GM12878 (cell line): ENCODE measurements around the gene ADCY6. TPM values are rescaled to one million over a fixed set of nuclear protein-coding genes. Genes with fewer than 3 reads are reported as not detected.

ENCODE experiments used
- ATAC-seq: fragments of 200-7000 bp; cut with Tn5 transposase; 3 replicates; pipeline ENCODE4 v1.9.1; 2020; ENCODE audit warnings: mild to moderate bottlenecking, moderate library complexity
- BruUV-seq: library from RNA; stranded (reverse); fragments of 400-500 nt; replicated peaks from 2 replicates; lab custom pipeline; 2021; lab: Mats Ljungman, UMichigan
- CTCF ChIA-PET: fragments of 300-600 bp; sonication (Branson Sonifier 250); formaldehyde crosslinking; extraction: SDS; loops from one replicate; lab custom pipeline; 2021; ENCODE audit warnings: inconsistent platforms; lab: Yijun Ruan, JAX
- POLR2A ChIA-PET: fragments of 350-600 bp; formaldehyde crosslinking; extraction: SDS; loops from one replicate; lab custom pipeline; 2021; ENCODE audit warnings: inconsistent platforms; lab: Charles Lee
- RAD21 ChIA-PET: fragments of 300-600 bp; sonication (Branson Sonifier 250); formaldehyde crosslinking; loops from one replicate; lab custom pipeline; 2023; ENCODE audit warnings: antibody characterized with exemption; ENCODE audit not compliant: unreplicated experiment; lab: Charles Lee
- SMC1A ChIA-PET: fragments of 300-600 bp; sonication (Branson Sonifier 250); formaldehyde crosslinking; loops from one replicate; lab custom pipeline; 2023; ENCODE audit not compliant: unreplicated experiment, uncharacterized antibody; lab: Charles Lee
- DNase-seq: peaks from one replicate; pipeline ENCODE4 v3.0.0-alpha.2; 2011; ENCODE audit warnings: low read depth, low spot score
- FAIRE-seq: peaks from 3 replicates; lab custom pipeline; 2011; peaks lifted over from hg19 to GRCh38; lab: Jason Lieb, UNC
- H2AFZ ChIP-seq: 2 replicates; pipeline ENCODE4 v1.6.0; 2011; ENCODE audit warnings: low read depth, low read length, control low read depth; ENCODE audit not compliant: control insufficient read depth
- H3K27ac ChIP-seq: 2 replicates; pipeline ENCODE4 v1.5.1; 2011; ENCODE audit warnings: control low read depth; ENCODE audit not compliant: control insufficient read depth, insufficient read depth
- H3K27me3 ChIP-seq, 2 experiments: replicated peaks in 1 of 2; 2 replicates each; pipeline versions ENCODE4 v1.6.0 to v1.6.1; 2011; ENCODE audit warnings: low read length in 1 of 2; ENCODE audit not compliant: control insufficient read depth in 2 of 2, insufficient read depth in 2 of 2
- H3K36me3 ChIP-seq, 2 experiments: 2 replicates each; pipeline ENCODE4 v1.5.1; 2011; ENCODE audit warnings: low read length in 1 of 2; ENCODE audit not compliant: control insufficient read depth in 2 of 2, insufficient read depth in 2 of 2
- H3K4me1 ChIP-seq: 2 replicates; pipeline ENCODE4 v1.6.1; 2011; ENCODE audit warnings: mild to moderate bottlenecking, low read length, moderate library complexity, mixed read lengths; ENCODE audit not compliant: control insufficient read depth, insufficient read depth
- H3K4me2 ChIP-seq: 2 replicates; pipeline ENCODE4 v1.6.0; 2011; ENCODE audit warnings: control low read depth; ENCODE audit not compliant: control insufficient read depth, insufficient read depth
- H3K4me3 ChIP-seq: fragments of 200-600 bp; sonication (generic); 2 replicates; pipeline ENCODE4 v1.5.1; 2016
- H3K79me2 ChIP-seq: 2 replicates; pipeline ENCODE4 v1.6.0; 2011; ENCODE audit warnings: low read length; ENCODE audit not compliant: control insufficient read depth, insufficient read depth
- H3K9ac ChIP-seq: 2 replicates; pipeline ENCODE4 v1.8.0; 2011; ENCODE audit warnings: low read length, control low read depth, mixed read lengths; ENCODE audit not compliant: control insufficient read depth, insufficient read depth
- H3K9me3 ChIP-seq: replicated peaks from 3 replicates; pipeline ENCODE4 v1.5.1; 2011; ENCODE audit warnings: mild to moderate bottlenecking, low read length; ENCODE audit not compliant: control insufficient read depth, insufficient read depth
- H4K20me1 ChIP-seq: 2 replicates; pipeline ENCODE4 v1.6.0; 2011; ENCODE audit not compliant: control insufficient read depth, insufficient read depth
- BCL3 ChIP-seq: IDR thresholded peaks from 2 replicates; pipeline ENCODE4 v1.6.1; 2011; ENCODE audit warnings: borderline replicate concordance, low read depth, mild to moderate bottlenecking, moderate library complexity, low read length; ENCODE audit not compliant: insufficient read depth, poor library complexity, severe bottlenecking
- E2F4 ChIP-seq: IDR thresholded peaks from 2 replicates; pipeline ENCODE4 v1.6.1; 2012; ENCODE audit warnings: low read depth, low read length, improper control_type of control experiment
- EGR1 ChIP-seq, 2 experiments: IDR thresholded peaks; 1 replicate in 1 of 2; 2 replicates in 1 of 2; pipeline ENCODE4 v1.6.1; 2011 to 2012; ENCODE audit warnings: low read depth in 2 of 2, low read length in 2 of 2, borderline replicate concordance in 1 of 2, mild to moderate bottlenecking in 1 of 2, moderate library complexity in 1 of 2
- HCFC1 ChIP-seq: fragments of 150-350 bp; IDR thresholded peaks from 2 replicates; pipeline ENCODE4 v1.6.1; 2014; ENCODE audit warnings: low read length
- MXI1 ChIP-seq: fragments of 150-350 bp; IDR thresholded peaks from 2 replicates; pipeline ENCODE4 v1.6.1; 2011; ENCODE audit warnings: low read depth, mild to moderate bottlenecking, inconsistent platforms, low read length, improper control_type of control experiment
- NRF1 ChIP-seq: conservative IDR thresholded peaks from 2 replicates; pipeline ENCODE4 v1.6.1; 2011; ENCODE audit warnings: mild to moderate bottlenecking, low read depth, low read length, improper control_type of control experiment
- PAX8 ChIP-seq: fragments of 450-650 bp; IDR thresholded peaks from 2 replicates; pipeline ENCODE4 v1.6.1; 2017; ENCODE audit warnings: mild to moderate bottlenecking, moderate library complexity
- RAD51 ChIP-seq: fragments of 450-650 bp; IDR thresholded peaks from 2 replicates; pipeline ENCODE4 v1.6.1; 2016; ENCODE audit warnings: moderate library complexity, mild to moderate bottlenecking, inconsistent platforms
- RCOR1 ChIP-seq: conservative IDR thresholded peaks from 2 replicates; pipeline ENCODE4 v1.6.1; 2012; ENCODE audit warnings: low read depth, low read length, improper control_type of control experiment
- RELA ChIP-seq: fragments of 450-650 bp; IDR thresholded peaks from 2 replicates; pipeline ENCODE4 v1.8.0; 2014; ENCODE audit warnings: borderline replicate concordance; ENCODE audit not compliant: partially characterized antibody
- RUNX3 ChIP-seq: IDR thresholded peaks from 2 replicates; pipeline ENCODE4 v1.6.1; 2012; ENCODE audit warnings: low read length, inconsistent platforms
- SP1 ChIP-seq: IDR thresholded peaks from one replicate; pipeline ENCODE4 v1.6.1; 2011; ENCODE audit warnings: low read depth, low read length
- SPI1 ChIP-seq: IDR thresholded peaks from 2 replicates; pipeline ENCODE4 v1.6.1; 2011; ENCODE audit warnings: low read depth, mild to moderate bottlenecking, low read length, moderate library complexity, borderline replicate concordance; ENCODE audit not compliant: insufficient read depth
- TCF3 ChIP-seq: IDR thresholded peaks from 2 replicates; pipeline ENCODE4 v1.6.1; 2012; ENCODE audit warnings: low read depth, mild to moderate bottlenecking, low read length, borderline replicate concordance; ENCODE audit not compliant: insufficient read depth
- WGBS: methylation state at CpG from one replicate; pipeline ENCODE4 v1.1.6; 2016; ENCODE audit warnings: low lambda C conversion rate; ENCODE audit not compliant: insufficient replicate concordance, insufficient coverage; ENCODE audit errors: missing lambda C conversion rate; 5-methylcytosine and 5-hydroxymethylcytosine counted together
- in situ Hi-C: fragments of 300-500 bp; cut with MboI; formaldehyde crosslinking; loops from 9 replicates; pipeline ENCODE4 v1.14.3; 2018; ENCODE audit warnings: mixed read lengths
- intact Hi-C: fragments of 100-400 bp; cut with micrococcal nuclease; formaldehyde crosslinking; loops from one replicate; pipeline ENCODE4 v1.14.2; 2022; ENCODE audit not compliant: unreplicated experiment
- polyA plus RNA-seq, 11 experiments: library from polyadenylated mRNA; depleted of rRNA in 4 of 11; unstranded in 6 of 11; stranded (reverse) in 5 of 11; fragments of >200 nt; fragmentation: Nextera tagmentation in 4 of 11; fragmentation: Illumina TruSeq in 1 of 11; extraction: Ambion mirVana in 4 of 11; extraction: Trizol in 1 of 11; gene quantifications; 1 replicate in 1 of 11; 2 replicates in 10 of 11; pipeline versions ENCODE4 v1.2.1 to v1.2.3, GENCODE V29; 2011 to 2016; ENCODE audit warnings: inconsistent platforms in 2 of 11, missing spikeins in 2 of 11, low read depth in 1 of 11
- total RNA-seq, 4 experiments: library from RNA; depleted of rRNA in 3 of 4; stranded (reverse); fragments of >200 nt in 3 of 4; fragmentation: Illumina TruSeq in 1 of 4; extraction: Trizol in 1 of 4; gene quantifications; 2 replicates each; pipeline versions ENCODE4 v1.2.1 to v1.2.3, GENCODE V29; 2013 to 2021
- TF ChIP-seq, protein P1 (sequence below): fragments of 150-350 bp; IDR thresholded peaks from 2 replicates; pipeline ENCODE4 v1.6.1; 2014; ENCODE audit warnings: mild to moderate bottlenecking, low read depth, low read length
- TF ChIP-seq, protein P2 (sequence below): fragments of 450-650 bp; IDR thresholded peaks from 2 replicates; pipeline ENCODE4 v1.6.1; 2017; ENCODE audit warnings: low read depth, mild to moderate bottlenecking, moderate library complexity
- TF ChIP-seq, protein P3 (sequence below): fragments of 450-650 bp; IDR thresholded peaks from 2 replicates; pipeline ENCODE4 v1.6.1; 2016; ENCODE audit warnings: mild to moderate bottlenecking

The ADCY6 gene
- total and polyA plus RNA-seq, 10 of the 15 experiments (the other 5 are each of a cell fraction or from before 2014, with no cell fraction given): 0.03 to 2.0 (median 0.14) TPM; not detected in 1

- Histone ChIP-seq H3K4me3 (no peak overlapping the region), H3K9me3 (no peaks in the 10 kb centered on the region), H3K9ac (no peak overlapping the region), H3K79me2 (no peaks in the 10 kb centered on the region), H4K20me1 (no peaks in the 10 kb centered on the region), H3K36me3 (no peaks in the 10 kb centered on the region), H2AFZ (no peak overlapping the region), H3K27ac (no peak overlapping the region), H3K27me3 (no peaks in the 10 kb centered on the region), H3K4me1 (peaks cover 18% of the 10 kb centered on the region), H3K4me2 (peak overlapping the region; percentile 46; the same call in 1 of the 2 replicates)
- RAD21 ChIA-PET: no interaction called here
- no TSS peak for BruUV-seq
- POLR2A ChIA-PET: no interaction called here
- ATAC-seq (peak; percentile 75), FAIRE-seq (peak; percentile 31), DNase-seq (no peak)
- CTCF ChIA-PET: interaction anchor here (2.0 to 4.2 kb wide), 3 partner anchors 11 to 51 kb away, joined by 14 to 23 read pairs (median 15); no protein-coding TSS in a partner anchor
- TF ChIP-seq SPI1 (0 out of 2 replicates have a peak, but pooled peaks have one; percentile 22), RELA (no peak), TCF3 (no peak), HCFC1 (no peak), RCOR1 (no peak), NRF1 (no peak), SP1 (no peak), EGR1 (IDR thresholded peaks at IDR 0.05; ENCODE audit: borderline replicate concordance in 1 of 2, low read depth in 2 of 2, low read length in 2 of 2) (no peak), RAD51 (no peak), RUNX3 (peak; percentile 48), PAX8 (no peak), MXI1 (no peak), E2F4 (no peak), BCL3 (no peak)
- TF ChIP-seq, protein P1, sequence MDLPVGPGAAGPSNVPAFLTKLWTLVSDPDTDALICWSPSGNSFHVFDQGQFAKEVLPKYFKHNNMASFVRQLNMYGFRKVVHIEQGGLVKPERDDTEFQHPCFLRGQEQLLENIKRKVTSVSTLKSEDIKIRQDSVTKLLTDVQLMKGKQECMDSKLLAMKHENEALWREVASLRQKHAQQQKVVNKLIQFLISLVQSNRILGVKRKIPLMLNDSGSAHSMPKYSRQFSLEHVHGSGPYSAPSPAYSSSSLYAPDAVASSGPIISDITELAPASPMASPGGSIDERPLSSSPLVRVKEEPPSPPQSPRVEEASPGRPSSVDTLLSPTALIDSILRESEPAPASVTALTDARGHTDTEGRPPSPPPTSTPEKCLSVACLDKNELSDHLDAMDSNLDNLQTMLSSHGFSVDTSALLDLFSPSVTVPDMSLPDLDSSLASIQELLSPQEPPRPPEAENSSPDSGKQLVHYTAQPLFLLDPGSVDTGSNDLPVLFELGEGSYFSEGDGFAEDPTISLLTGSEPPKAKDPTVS: no peak
- TF ChIP-seq, protein P2, sequence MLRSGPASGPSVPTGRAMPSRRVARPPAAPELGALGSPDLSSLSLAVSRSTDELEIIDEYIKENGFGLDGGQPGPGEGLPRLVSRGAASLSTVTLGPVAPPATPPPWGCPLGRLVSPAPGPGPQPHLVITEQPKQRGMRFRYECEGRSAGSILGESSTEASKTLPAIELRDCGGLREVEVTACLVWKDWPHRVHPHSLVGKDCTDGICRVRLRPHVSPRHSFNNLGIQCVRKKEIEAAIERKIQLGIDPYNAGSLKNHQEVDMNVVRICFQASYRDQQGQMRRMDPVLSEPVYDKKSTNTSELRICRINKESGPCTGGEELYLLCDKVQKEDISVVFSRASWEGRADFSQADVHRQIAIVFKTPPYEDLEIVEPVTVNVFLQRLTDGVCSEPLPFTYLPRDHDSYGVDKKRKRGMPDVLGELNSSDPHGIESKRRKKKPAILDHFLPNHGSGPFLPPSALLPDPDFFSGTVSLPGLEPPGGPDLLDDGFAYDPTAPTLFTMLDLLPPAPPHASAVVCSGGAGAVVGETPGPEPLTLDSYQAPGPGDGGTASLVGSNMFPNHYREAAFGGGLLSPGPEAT: no peak
- TF ChIP-seq, protein P3, sequence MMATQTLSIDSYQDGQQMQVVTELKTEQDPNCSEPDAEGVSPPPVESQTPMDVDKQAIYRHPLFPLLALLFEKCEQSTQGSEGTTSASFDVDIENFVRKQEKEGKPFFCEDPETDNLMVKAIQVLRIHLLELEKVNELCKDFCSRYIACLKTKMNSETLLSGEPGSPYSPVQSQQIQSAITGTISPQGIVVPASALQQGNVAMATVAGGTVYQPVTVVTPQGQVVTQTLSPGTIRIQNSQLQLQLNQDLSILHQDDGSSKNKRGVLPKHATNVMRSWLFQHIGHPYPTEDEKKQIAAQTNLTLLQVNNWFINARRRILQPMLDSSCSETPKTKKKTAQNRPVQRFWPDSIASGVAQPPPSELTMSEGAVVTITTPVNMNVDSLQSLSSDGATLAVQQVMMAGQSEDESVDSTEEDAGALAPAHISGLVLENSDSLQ: no peak
- WGBS: 0% methylated on average over 2 of the region's 2 CpGs
- in situ Hi-C loops (no loop called here), intact Hi-C loops (no loop called here)
- SMC1A ChIA-PET: interaction anchor here (0.8 to 2.6 kb wide), 3 partner anchors 11 to 31 kb away, joined by 4 to 7 read pairs (median 4); no protein-coding TSS in a partner anchor
These were observed 24.4 kb downstream of the ADCY6 start for GRCh38 chr12:48764521-48764920.
